B cell (primary cell): ENCODE measurements around the gene ZMIZ1. TPM values are rescaled to one million over a fixed set of nuclear protein-coding genes. Genes with fewer than 3 reads are reported as not detected.

Experiments
- ATAC-seq: fragments of 200-7000 bp; cut with Tn5 transposase; one replicate; pipeline ENCODE4 v1.10.0; 2021; ENCODE audit warnings: low read depth, mild to moderate bottlenecking, moderate number of reproducible peaks, moderate library complexity
- CTCF ChIA-PET: fragments of 350-600 bp; sonication (Branson Sonifier 250); formaldehyde crosslinking; loops from one replicate; lab custom pipeline; 2021; ENCODE audit warnings: antibody characterized with exemption, inconsistent platforms; lab: Charles Lee
- POLR2A ChIA-PET: fragments of 350-600 bp; sonication (Branson Sonifier 250); formaldehyde crosslinking; loops from one replicate; lab custom pipeline; 2021; ENCODE audit warnings: antibody characterized with exemption; lab: Charles Lee
- DNase-seq: peaks from one replicate; pipeline ENCODE4 v3.0.0; 2013
- H2AFZ ChIP-seq: 2 replicates; pipeline ENCODE4 v1.6.1; 2012; ENCODE audit warnings: mild to moderate bottlenecking, low read depth, low read length; ENCODE audit not compliant: insufficient read depth, poor library complexity, severe bottlenecking
- H3K27ac ChIP-seq, 2 donors: 1 replicate in 1 of 2; 2 replicates in 1 of 2; pipeline ENCODE4 v1.5.1; 2012 to 2013; ENCODE audit warnings: low read length in 2 of 2, mild to moderate bottlenecking in 2 of 2, moderate library complexity in 1 of 2
- H3K27me3 ChIP-seq, 4 experiments: fragments of 200-600 bp in 1 of 4; sonication (generic) in 1 of 4; replicated peaks in 1 of 4; 1 replicate in 2 of 4; 2 replicates in 2 of 4; pipeline versions ENCODE4 v1.6.1 to v1.7.0; 2013 to 2016; ENCODE audit warnings: low read length in 3 of 4, mild to moderate bottlenecking in 2 of 4, mixed read lengths in 1 of 4, moderate library complexity in 1 of 4; ENCODE audit not compliant: insufficient read depth in 4 of 4, control insufficient read depth in 3 of 4; ENCODE audit errors: control extremely low read depth in 1 of 4
- H3K36me3 ChIP-seq, 2 experiments: replicated peaks in 1 of 2; 1 replicate in 1 of 2; 2 replicates in 1 of 2; pipeline versions ENCODE4 v1.6.1 to v1.7.1; 2013; ENCODE audit warnings: low read length in 1 of 2; ENCODE audit not compliant: insufficient read depth in 2 of 2, control insufficient read depth in 1 of 2; ENCODE audit errors: control extremely low read depth in 1 of 2, extremely low read depth in 1 of 2
- H3K4me1 ChIP-seq, 2 donors: fragments of 200-600 bp in 1 of 2; sonication (generic) in 1 of 2; 1 replicate in 1 of 2; 2 replicates in 1 of 2; pipeline versions ENCODE4 v1.5.1 to v1.6.1; 2013 to 2017; ENCODE audit warnings: low read length in 2 of 2; ENCODE audit not compliant: control insufficient read depth in 2 of 2, insufficient read depth in 2 of 2
- H3K4me2 ChIP-seq: replicated peaks from 2 replicates; pipeline ENCODE3; 2012; ENCODE audit warnings: mild to moderate bottlenecking, low read depth, low read length; ENCODE audit not compliant: poor library complexity, severe bottlenecking
- H3K4me3 ChIP-seq, 5 experiments: fragments of 200-600 bp in 1 of 5; sonication (generic) in 1 of 5; 1 replicate in 3 of 5; 2 replicates in 2 of 5; pipeline versions ENCODE4 v1.5.1 to v1.7.0; 2011 to 2016; ENCODE audit warnings: low read length in 4 of 5, mild to moderate bottlenecking in 4 of 5, low read depth in 2 of 5, control low read depth in 1 of 5, moderate library complexity in 1 of 5; ENCODE audit not compliant: insufficient read depth in 1 of 5; ENCODE audit errors: control extremely low read depth in 1 of 5, extremely low read depth in 1 of 5
- H3K79me2 ChIP-seq: fragments of 200-600 bp; sonication (generic); one replicate; pipeline ENCODE4 v1.6.0; 2016; ENCODE audit warnings: low read length; ENCODE audit not compliant: control insufficient read depth, insufficient read depth
- H3K9ac ChIP-seq: fragments of 200-600 bp; sonication (generic); 2 replicates; pipeline ENCODE4 v1.6.1; 2017; ENCODE audit warnings: mild to moderate bottlenecking, low read length, moderate library complexity
- H3K9me3 ChIP-seq, 3 donors: one replicate each; pipeline versions ENCODE4 v1.6.1 to v1.7.1; 2013; ENCODE audit warnings: low read length in 2 of 3; ENCODE audit not compliant: control insufficient read depth in 2 of 3, insufficient read depth in 1 of 3; ENCODE audit errors: control extremely low read depth in 1 of 3
- H4K20me1 ChIP-seq: 2 replicates; pipeline ENCODE4 v1.6.0; 2012; ENCODE audit warnings: mild to moderate bottlenecking, low read length; ENCODE audit not compliant: insufficient read depth, control insufficient read depth, poor library complexity, severe bottlenecking
- H3K27ac Mint-ChIP-seq: one replicate; pipeline ENCODE4 v1.8.0; 2021; ENCODE audit warnings: mixed read lengths
- H3K27me3 Mint-ChIP-seq: one replicate; pipeline ENCODE4 v1.8.0; 2021; ENCODE audit warnings: mixed read lengths
- H3K4me1 Mint-ChIP-seq: one replicate; pipeline ENCODE4 v1.8.0; 2021; ENCODE audit warnings: mixed read lengths
- H3K4me3 Mint-ChIP-seq: one replicate; pipeline ENCODE4 v1.8.0; 2021; ENCODE audit warnings: mixed read lengths
- H3K9me3 Mint-ChIP-seq: one replicate; pipeline ENCODE4 v1.8.0; 2022; ENCODE audit warnings: mixed read lengths; ENCODE audit not compliant: insufficient read depth
- CTCF ChIP-seq: fragments of 200-600 bp; IDR thresholded peaks from one replicate; pipeline ENCODE4 v1.8.0; 2022; ENCODE audit warnings: antibody characterized with exemption, mild to moderate bottlenecking
- EZH2 ChIP-seq: IDR thresholded peaks from 2 replicates; pipeline ENCODE4 v1.6.1; 2012; ENCODE audit warnings: borderline replicate concordance, low read depth, mild to moderate bottlenecking, moderate library complexity, low read length; ENCODE audit not compliant: insufficient read depth, poor library complexity, severe bottlenecking
- WGBS: methylation state at CpG from one replicate; pipeline ENCODE4 v1.1.5; 2013; ENCODE audit warnings: missing lambda C conversion rate; ENCODE audit not compliant: insufficient coverage; 5-methylcytosine and 5-hydroxymethylcytosine counted together
- intact Hi-C: fragments of 100-400 bp; cut with micrococcal nuclease; formaldehyde crosslinking; loops from one replicate; pipeline ENCODE4 v1.10.0; 2022
- polyA plus RNA-seq: library from polyadenylated mRNA; depleted of rRNA; stranded (reverse); fragments of >200 nt; gene quantifications from 2 replicates; pipeline ENCODE4 v1.2.3, GENCODE V29; 2012
- total RNA-seq, 2 donors: library from RNA; stranded (reverse); fragments of 120-200 nt in 1 of 2; gene quantifications; 1 replicate in 1 of 2; 2 replicates in 1 of 2; pipeline versions ENCODE4 v1.2.3 to v1.2.4, GENCODE V29; 2013 to 2022

The ZMIZ1 gene
- total and polyA plus RNA-seq, 2 donors (not counting 1 experiment from before 2014, with no cell fraction given) = 14.3 to 64.9 TPM

- no peak for TF ChIP-seq EZH2
- TF ChIP-seq CTCF = no peak
- CTCF ChIA-PET = interaction anchor here (1.4 to 1.6 kb wide), 3 partner anchors 27 to 90 kb away, joined by 3 to 4 read pairs (median 3); no protein-coding TSS in a partner anchor
- ATAC-seq = no peak
- Mint-ChIP-seq H3K4me1 (peaks cover 68% of the 10 kb centered on the region), H3K9me3 (no peaks in the 10 kb centered on the region), H3K4me3 (peak overlapping the region; percentile 84), H3K27ac (peak overlapping the region; percentile 95), H3K27me3 (no peaks in the 10 kb centered on the region)
- intact Hi-C loops = loop anchor here (2.0 to 5.0 kb wide), 3 partner anchors 47 to 173 kb away; no protein-coding TSS in a partner anchor
- H2AFZ ChIP-seq = peak overlapping the region; percentile 73
- H3K4me1 ChIP-seq = peaks cover 61 to 67% of the 10 kb centered on the region in 2 donors
- H3K4me2 ChIP-seq = peak overlapping the region; percentile 95
- POLR2A ChIA-PET = interaction anchor here (0.6 to 1.6 kb wide), 4 partner anchors 9 to 107 kb away, joined by 3 to 7 read pairs (median 4); no protein-coding TSS in a partner anchor
- H3K36me3 ChIP-seq = peaks cover 0 to 2% of the 10 kb centered on the region in 2 experiments
- no peaks in the 10 kb centered on the region for H3K27me3 ChIP-seq
- H3K9me3 ChIP-seq = no peaks in the 10 kb centered on the region
- H3K4me3 ChIP-seq = peak overlapping the region; percentile 8 to 69 (median 62)
- H3K27ac ChIP-seq = peak overlapping the region; percentile 93 to 95
- 55% methylated on average over 10 of the region's 10 CpGs for WGBS
- no peaks in the 10 kb centered on the region for H4K20me1 ChIP-seq
- no peak for DNase-seq
- H3K79me2 ChIP-seq = peaks cover 51% of the 10 kb centered on the region
- H3K9ac ChIP-seq = peak overlapping the region; percentile 68
These were observed 175.3 kb downstream of the ZMIZ1 start for GRCh38 chr10:79244068-79244442.

DNA sequence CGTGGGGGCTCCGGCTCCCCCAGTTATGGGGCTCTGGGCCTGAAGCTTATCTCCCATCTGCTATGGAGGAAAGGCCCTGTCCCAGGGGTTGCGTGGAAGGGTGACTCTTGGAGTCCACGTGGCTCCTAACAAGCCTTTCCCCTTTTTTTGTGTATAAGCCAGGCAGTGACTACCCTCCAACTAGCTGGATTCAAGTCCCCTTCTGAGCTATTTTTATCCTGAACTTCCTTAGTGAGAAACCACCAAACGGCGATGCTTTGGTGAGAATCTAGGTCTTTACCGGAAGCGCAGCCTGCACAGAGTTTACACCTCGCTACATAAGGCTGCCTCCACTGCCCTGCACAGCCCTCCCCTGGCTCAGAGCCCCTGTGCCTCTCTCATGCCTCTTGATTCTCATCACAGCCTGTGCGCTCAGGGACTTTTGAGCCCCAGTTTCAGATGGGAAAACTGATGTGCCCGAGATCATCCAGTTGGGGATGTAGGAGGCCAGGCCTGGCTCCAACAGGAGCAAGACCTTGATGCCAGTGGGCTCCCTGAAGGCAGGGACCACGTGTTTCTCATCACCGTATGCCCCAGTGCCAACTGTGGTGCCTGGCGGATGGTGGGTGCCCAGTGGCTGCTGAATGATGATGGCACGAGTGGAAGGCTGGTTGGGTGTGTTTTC, 176.2 kb downstream of the ZMIZ1 start:
- no peaks in the 10 kb centered on the region for H3K9me3 Mint-ChIP-seq
- H3K4me3 ChIP-seq = peak overlapping the region in 4 of 5 experiments; percentile 25 to 69 (median 64)
- peak overlapping the region; percentile 84 for H3K4me3 Mint-ChIP-seq
- ChIA-PET POLR2A (interaction anchor here (0.6 to 1.6 kb wide), 3 partner anchors 38 to 82 kb away, joined by 3 to 7 read pairs (median 4); no protein-coding TSS in a partner anchor), CTCF (interaction anchor here (1.0 to 1.8 kb wide), 6 partner anchors 21 to 90 kb away, joined by 3 to 6 read pairs (median 4); no protein-coding TSS in a partner anchor)
- peak overlapping the region; percentile 73 for H2AFZ ChIP-seq
- H3K79me2 ChIP-seq = peaks cover 60% of the 10 kb centered on the region
- peak overlapping the region; percentile 68 for H3K9ac ChIP-seq
- H3K27ac ChIP-seq = peak overlapping the region; percentile 93 to 95
- no peaks in the 10 kb centered on the region for H3K27me3 Mint-ChIP-seq
- no peaks in the 10 kb centered on the region for H3K9me3 ChIP-seq
- intact Hi-C loops = loop anchor here (1.0 to 5.0 kb wide), 8 partner anchors 41 to 1218 kb away; partner anchors contain the start of genes ANXA11, POLR3A and PPIF
- peak; percentile 28 for ATAC-seq
- DNase-seq = peak; percentile 84
- H3K27ac Mint-ChIP-seq = peak overlapping the region; percentile 95
- H3K4me1 ChIP-seq = peaks cover 70 to 76% of the 10 kb centered on the region in 2 donors
- H4K20me1 ChIP-seq = no peaks in the 10 kb centered on the region
- H3K4me2 ChIP-seq = peak overlapping the region; percentile 95
- H3K4me1 Mint-ChIP-seq = peaks cover 77% of the 10 kb centered on the region
- peaks cover 0 to 2% of the 10 kb centered on the region in 2 experiments for H3K36me3 ChIP-seq
- WGBS = 22% methylated on average over 13 of the region's 15 CpGs
- H3K27me3 ChIP-seq = no peaks in the 10 kb centered on the region
- no peak for TF ChIP-seq CTCF
- TF ChIP-seq EZH2 = no peak
